Caki2 (cell line): Measurements from ENCODE around the gene SETD7. TPM values are rescaled to one million over a fixed set of nuclear protein-coding genes. Genes with fewer than 3 reads are reported as not detected.

ENCODE experiments used
- DNase-seq: peaks from one replicate; pipeline ENCODE4 v3.0.0-alpha.2; 2015; ENCODE audit warnings: low read depth
- in situ Hi-C: cut with HindIII; loops from 2 replicates; pipeline ENCODE4 v1.10.0; 2016; ENCODE audit warnings: low sequenced_read_pairs, low pct_unique_long_range_greater_than_20kb, mixed read lengths
- total RNA-seq: library from RNA; depleted of rRNA; stranded (reverse); fragments of >200 nt; shearing (Covaris generic); gene quantifications from 2 replicates; pipeline ENCODE4 v1.2.3, GENCODE V29; 2014; ENCODE audit warnings: low replicate concordance

SETD7 gene
- total RNA-seq, 1 experiment from 2014 or later, result 28.7 TPM

DNA sequence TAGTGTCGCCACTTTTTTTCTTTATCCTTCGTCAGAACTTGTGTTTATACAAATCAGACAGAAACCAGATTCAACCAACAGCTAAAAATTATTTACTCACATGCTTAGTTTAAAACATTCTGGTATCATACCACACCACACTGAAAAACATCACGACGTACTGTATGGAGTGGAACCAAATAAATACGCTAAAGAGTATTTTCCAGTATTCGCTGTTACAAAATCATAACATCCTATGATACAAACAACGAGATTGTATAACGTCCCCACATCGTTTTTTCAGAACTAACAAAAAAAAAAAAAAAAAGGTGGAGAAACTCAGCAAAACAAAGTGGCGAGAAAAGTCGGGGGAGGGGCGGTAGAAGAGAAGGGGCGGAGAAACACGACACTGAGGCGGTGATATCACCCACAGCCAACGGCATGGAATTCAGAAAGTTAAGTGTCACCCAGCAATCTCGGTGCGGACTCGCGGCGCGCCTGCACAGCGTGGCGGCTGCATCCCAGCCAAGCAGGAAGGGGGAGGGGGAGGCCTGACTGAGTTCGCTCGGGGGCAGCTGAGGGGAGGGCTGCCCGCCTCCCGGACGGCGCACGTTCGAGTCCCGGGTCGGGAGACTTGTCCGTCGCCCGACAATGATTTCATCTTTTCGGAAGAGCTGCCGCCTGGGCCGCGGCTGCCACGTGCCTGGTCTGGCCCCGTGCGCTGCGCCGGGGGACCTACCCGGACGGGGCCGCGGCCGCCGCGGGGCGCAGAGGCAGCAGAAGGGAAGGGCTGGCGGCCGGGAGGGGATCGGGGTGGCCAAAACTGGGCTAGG is 920 bp downstream of the SETD7 start:
- peak; percentile 91 for DNase-seq
- in situ Hi-C loops, result no loop called here

DNA sequence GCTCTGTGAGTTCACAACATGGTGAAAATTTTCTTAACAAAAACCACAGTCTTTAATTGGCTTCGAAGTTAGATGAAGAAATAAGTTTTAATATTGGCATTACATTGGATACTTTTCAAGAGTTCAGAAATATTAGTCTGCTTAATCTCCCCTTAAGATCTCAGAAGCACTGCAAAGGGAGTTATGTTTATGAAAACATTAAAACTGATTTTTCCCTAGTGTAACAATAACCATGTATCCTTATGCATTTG is 1.5 kb downstream of the SETD7 start:
- in situ Hi-C loops, result no loop called here
- DNase-seq, result no peak

DNA sequence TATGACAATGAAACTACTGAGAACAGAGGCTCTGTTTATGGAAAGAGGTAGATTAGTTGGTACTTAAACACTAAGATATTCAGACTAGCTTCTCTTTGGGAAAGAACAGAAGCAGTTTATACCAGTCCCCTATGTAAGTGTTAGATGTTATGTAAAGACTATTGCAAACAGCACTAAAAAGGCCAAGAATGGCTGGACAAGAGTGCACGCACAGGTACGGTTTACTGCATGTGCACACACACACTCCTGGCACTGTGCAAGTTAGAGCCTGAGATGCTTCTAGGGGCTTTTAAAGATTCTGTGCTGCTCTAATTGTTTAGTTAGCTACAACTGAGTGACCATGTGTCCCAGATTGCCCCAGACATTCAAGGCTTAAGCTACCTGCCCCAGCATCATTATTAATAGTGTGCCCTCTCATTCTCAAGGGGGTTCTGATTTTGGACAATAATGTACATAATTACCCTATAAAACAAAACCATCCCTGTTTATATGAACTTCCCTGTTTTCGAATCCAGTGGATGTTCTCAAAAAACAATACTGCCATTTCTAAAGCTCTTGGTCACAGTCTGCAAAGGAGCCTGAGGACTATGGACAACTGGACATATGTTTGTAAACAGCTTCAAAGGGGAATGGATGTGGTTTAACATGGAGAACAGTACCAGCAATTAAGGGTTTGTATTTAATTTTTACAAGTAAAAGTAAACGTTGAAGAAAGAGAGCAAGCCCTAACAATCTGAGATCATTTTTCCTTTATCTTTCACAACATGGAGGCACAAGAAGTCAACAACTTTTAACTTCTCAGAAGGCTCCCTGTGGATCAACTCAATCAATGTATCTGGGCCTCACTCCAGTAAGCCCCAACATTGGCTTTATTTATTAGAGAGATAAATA is 2.0 kb downstream of the SETD7 start:
- no peak for DNase-seq
- in situ Hi-C loops, result no loop called here

DNA sequence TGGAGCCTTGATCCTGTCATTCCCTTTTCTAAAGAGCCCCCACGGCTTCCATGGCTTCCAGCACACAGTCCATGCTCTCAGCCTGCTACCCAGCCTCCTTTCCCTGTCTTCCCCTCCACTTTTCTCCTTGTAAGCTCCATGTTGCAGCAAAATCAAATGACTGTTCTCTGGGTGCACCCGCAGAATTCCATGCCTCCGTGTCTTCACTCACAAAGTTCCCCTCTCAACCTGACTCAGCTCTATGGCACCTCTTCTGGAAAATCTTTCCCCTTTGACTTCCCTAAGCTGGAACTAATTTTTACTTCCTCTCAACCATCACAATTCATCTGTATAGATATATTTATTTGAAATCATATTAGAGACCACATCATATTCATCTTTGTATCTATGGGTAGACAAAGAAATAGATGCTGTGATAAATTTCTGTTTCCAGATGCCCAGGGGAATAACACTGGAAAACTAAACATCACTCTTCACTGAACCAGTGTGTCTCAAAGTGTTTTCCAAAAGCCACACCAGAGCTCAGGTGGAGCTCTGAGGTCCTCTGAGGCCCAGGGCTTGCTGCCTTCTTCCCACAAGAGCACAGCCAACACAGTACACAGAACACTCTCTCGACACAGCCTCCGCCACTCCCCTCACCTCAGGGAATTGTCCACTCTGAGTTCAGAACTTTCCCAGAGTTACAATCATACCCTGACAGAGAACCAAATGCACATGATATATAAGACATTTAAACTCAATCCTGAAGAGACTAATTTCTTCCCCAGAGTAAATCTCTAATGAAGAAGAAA is 3.3 kb downstream of the SETD7 start:
- peak; percentile 20 for DNase-seq
- in situ Hi-C loops, result no loop called here

DNA sequence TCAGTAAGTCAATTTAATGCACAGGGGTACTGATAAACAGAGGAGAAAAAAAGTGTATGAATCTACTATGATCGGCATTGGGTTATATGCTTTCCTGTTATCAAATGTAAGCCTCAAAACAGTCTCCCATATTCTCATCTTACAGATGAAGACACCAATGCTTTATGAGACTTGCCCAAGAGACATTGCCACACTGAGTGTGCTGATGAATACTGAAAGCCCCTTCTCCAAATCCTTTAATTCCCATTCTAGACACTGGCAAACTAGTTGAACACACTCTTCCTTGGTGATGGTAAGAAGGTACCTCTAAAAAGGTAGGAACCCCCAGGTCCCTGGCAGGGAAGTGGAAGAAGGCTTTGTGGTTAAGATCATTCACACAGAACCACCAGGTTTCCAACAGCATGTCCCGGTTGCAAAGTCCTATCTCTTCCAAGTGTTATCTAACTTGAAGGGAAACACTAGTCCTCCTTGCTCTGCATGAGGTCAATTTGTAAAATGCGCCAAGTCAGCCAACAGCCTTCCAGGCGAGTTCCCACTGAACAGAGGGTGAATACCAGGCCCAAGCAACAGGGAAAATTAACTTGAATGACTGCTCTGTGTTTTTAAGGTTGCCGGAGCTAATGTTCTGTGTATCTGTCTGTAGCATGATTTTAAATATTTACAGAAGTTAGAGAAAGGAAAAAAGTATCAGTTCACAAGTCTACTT is 5.1 kb downstream of the SETD7 start:
- DNase-seq, result no peak
- in situ Hi-C loops, result no loop called here

DNA sequence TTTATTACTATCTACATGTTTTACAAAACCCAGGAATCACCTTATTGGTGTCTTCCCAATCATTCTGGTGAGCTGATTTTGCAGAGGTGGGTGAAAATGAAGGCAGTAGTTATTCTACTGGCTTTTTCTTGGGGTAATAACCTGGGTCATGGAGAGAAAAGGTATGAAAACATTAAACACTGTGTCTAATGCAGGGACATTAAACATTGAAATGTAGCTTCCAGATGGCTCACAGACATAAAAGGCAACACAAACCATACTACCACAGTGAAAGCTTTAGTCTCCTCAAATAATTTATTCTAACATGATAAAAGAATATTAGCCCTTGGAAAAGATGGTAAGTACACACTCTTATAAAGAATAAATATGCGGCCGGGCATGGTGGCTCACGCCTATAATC is 8.0 kb downstream of the SETD7 start:
- in situ Hi-C loops, result no loop called here
- DNase-seq, result no peak

DNA sequence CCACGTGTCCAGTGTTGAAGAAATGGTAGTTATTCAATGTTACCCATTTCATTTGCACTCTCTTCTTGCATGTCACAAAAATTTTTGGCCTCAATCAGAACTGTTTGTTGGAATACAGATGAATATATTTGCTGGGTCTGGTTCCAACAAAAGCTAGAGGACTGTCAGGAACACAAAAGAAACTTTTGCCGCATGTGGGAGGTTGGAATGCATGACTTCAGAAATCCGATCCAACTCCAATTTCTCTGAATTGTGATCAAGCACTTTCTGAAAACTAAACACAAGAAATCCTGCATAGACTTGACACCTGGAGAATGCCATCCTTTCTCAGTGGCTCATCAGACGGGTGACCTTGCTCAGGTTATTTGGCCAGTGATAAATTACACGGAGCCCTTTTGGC is 15.4 kb downstream of the SETD7 start:
- in situ Hi-C loops, result no loop called here
- no peak for DNase-seq

DNA sequence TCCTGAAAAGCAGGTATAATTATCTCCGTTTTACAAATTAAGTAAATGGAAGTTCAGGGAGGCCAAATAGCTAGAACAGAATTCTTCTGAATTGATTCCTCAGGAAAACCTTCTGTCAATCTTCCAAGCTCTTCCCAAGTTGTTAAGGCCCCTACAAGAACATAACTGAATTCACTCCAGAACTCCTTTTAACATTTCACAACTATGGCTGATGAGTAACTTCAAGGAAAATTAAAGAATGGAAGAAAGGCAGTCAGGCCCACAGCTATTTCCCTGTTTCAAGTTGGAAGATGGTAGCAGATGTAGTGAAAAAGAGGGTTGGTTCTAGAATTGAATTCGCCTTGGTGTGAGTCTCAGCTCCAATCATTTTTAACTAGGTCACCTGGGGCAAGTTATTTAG is 15.9 kb downstream of the SETD7 start:
- in situ Hi-C loops, result no loop called here
- no peak for DNase-seq

DNA sequence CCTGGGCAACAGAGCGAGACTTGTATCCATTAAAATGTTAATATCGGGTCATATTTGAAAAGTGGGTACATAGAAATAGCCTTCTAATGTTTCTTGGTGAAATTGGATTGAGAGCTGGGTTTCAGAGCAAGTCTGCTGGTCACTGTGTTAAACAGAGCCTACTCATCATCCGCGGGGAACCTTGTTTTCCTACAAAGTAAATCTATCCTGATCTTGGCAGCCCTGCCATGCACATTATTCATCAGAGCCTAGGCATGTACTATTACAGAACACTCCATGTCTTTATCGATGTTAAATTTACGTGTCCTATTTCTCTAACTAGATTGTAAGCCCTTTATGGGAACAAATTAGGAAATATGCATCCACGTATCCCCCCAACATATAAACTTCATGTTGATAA is 18.7 kb downstream of the SETD7 start:
- DNase-seq, result no peak
- in situ Hi-C loops, result no loop called here

DNA sequence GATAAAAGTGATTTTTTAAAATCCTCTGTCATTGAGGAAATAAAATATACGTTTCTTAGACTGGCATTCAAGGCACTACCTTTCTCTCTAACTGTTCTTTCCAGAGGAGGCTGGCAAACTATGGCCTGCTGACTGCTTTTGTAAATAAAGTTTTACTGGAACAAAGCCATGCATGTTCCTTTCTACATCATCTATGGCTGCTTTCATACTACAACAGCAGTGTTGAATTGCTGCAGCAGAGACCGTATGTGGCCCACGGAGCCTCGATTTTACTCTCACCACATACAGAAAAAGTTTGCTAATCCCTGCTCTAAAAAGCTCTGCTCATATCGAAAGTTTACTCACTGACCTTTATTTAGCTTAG is 20.2 kb downstream of the SETD7 start:
- no peak for DNase-seq
- in situ Hi-C loops, result no loop called here

DNA sequence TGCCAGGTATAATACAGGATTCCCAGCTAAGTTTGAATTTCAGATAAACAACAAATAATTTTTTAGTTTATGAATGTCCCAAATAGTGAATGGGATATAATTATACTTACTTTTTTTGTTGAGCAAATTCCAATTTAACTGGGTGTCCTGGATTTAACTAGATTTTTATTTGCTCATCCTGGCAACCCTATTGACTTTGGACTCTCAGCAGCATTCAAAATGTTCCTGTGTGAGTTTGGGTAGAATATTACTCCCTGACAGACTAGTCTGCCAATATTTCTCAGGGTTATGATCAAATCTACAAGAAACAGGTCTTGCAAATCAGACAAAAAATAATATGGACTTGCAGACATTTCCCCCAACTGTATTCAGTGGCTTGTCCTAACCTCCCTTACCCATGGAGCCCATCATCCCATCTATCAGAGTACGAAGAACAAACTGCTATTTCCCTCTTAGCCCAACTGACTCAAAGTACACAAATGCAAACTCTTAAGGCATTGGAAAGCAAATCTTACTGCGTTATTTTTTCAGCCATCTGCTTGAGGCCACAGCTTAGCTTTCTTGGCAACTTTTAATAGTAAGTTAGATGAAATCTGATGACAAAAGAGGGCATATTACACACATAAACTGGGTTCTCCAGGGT is 20.7 kb downstream of the SETD7 start:
- in situ Hi-C loops, result no loop called here
- no peak for DNase-seq

DNA sequence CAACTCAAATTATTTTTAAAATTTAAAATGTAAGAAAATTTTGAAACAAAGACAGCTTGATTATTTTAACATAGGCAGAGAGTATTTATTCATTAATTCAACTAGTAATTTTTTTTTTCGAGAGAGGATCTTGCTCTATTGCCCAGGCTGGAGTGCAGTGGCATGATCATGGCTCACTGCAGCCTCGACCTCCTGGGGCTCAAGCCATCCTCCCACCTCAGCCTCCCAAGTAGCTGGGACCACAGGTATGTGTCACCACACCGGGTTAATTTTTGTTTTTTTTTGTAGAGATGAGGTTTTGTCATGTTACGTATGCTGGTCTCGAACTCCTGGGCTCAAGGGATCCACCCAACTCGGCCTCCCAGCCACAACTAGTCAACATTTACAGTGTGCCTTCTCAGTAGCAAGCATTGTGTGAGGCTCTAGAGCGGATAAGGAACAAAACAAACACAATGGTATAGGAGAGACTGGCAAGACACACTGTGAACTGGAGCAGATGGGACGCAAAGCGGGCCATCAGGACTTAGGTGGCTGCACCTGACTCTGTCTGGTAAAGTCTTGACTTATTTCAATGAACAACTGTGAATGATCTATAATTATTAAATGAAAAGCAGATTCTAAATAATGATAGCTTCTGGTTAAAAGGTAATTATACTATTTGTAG is 21.6 kb downstream of the SETD7 start:
- DNase-seq, result no peak
- in situ Hi-C loops, result no loop called here

DNA sequence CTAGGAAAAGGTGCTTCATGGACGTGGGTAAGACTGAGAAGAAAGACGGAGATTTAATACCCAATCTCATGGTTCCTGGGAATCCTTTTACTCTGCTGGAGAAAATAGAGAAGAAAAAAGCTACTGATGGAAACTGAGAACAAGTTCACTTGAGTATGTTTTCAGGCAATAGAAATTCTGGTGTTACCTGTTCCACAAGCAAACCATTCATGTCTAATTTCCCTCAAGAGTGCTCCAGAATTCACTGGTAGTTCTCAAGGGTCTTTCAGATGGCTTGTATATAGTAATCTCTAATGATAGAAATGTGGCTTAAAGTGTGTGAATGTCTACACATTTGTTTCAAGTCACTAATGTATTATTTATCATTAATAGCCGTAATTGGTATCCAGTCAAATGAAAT is 22.5 kb downstream of the SETD7 start:
- in situ Hi-C loops, result no loop called here
- no peak for DNase-seq

DNA sequence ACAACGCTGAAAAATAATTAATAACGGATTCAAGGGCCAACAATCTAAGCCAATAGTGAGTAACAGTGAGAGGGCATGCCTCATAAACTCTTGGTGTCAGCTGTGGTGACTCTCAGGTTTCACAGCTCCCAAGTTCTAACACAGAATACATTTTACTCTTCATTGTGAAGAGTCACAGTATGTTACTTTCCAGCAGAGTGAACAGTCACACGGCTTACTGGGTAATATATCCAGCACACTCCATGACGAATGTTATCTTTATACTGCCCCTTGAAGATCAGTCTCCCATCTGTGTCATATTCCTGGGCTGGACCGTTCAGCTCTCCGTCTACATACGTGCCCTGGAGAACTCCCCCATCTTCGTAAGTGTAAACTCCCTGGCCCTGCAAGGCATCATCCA is 23.1 kb downstream of the SETD7 start:
- DNase-seq, result peak; percentile 72
- in situ Hi-C loops, result no loop called here

DNA sequence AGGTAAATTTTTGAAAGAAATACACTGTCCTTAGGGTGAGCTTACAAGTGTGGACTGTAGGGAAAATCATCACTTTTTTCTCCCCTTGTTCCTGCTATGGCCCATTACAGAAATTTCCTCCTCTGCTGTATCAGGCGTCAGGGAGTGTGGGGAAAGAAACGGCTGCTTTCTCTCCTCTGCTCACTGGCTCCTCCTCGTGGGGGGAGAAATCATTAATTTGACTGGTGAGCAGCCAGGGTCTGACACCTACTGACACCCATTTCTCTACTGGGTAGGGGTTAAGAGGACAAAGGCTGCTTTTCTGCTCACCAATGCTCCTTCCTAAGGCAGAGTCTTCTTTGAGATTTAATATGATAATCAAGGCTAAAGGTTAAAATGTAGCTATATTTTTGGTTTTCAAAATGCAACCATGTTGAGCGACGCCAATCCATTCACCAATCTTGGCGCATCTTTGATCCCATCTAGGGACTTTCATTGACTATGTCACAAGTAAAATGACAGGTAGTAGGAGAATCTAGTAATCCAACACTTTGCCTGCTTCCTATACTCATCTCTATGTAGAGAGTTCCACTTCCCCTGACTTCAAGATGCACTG is 25.1 kb downstream of the SETD7 start:
- in situ Hi-C loops, result no loop called here
- no peak for DNase-seq

DNA sequence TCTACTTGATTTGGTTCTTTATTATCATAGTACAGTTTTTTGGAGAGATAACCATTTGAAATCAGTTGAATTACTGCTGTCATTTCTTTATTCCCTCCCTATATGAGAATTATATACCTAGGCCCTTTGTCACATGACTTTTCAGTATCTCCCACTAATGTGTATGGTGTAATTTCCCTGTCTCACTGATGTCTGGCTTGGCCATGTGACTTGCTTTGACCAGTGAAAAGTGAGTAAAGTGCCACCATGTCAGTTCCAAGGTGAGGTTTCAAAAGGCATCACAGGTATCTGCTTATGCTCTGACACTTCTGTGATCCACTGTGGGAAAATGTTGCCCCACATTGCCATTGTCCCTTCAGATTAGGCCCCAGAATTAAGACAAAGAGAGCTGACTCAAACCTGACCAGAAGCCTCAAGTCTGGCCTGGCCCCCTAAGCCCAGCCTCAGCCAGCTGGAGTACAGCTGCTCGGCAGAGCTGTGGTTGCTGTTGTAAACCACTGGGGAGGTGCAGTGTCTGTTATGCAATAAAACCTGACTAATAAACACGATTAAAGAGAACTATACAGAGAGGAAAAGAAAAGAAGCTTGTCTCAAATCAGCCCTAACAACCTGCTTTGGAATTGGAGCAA is 27.5 kb downstream of the SETD7 start:
- in situ Hi-C loops, result no loop called here
- no peak for DNase-seq

DNA sequence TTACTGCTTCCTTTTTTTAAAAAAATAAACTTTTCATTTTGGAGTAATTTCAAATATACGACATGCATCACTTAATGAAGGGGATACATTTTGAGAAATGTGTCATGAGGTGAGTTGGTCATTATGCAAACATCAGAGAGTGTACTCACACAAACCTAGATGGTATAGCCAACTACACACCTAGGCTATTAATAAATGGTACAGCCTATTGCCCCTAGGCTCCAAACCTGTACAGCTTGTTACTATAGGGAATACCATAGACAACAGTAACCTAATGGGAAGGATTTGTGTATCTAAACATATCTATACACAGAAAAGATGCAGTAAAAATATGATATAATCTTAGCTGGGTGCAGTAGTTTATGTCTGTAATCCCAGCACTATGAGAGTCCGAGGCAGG is 29.1 kb downstream of the SETD7 start:
- DNase-seq, result no peak
- in situ Hi-C loops, result no loop called here
